GM23338 (cell line): Measurements from ENCODE around the gene PARD6A. TPM values are rescaled to one million over a fixed set of nuclear protein-coding genes. Genes with fewer than 3 reads are reported as not detected.

Source experiments
- ATAC-seq: fragments of 200-7000 bp; cut with Tn5 transposase; 3 replicates; pipeline ENCODE4 v1.9.1; 2020
- DNase-seq: peaks from one replicate; pipeline ENCODE4 v3.0.0-alpha.2; 2015; ENCODE audit warnings: low spot score
- H2AFZ ChIP-seq: fragments of 200-600 bp; sonication (generic); 2 replicates; pipeline ENCODE4 v1.8.0; 2016; ENCODE audit warnings: antibody characterized with exemption, mild to moderate bottlenecking, moderate library complexity
- H3F3A ChIP-seq: fragments of 200-600 bp; sonication (generic); replicated peaks from 2 replicates; pipeline ENCODE4 v1.8.0; 2017; ENCODE audit warnings: antibody characterized with exemption, mixed run types, low read depth
- H3K27ac ChIP-seq: fragments of 200-600 bp; sonication (generic); 2 replicates; pipeline ENCODE4 v1.6.1; 2016; ENCODE audit warnings: low read depth
- H3K27me3 ChIP-seq: fragments of 200-600 bp; sonication (generic); 2 replicates; pipeline ENCODE4 v1.8.0; 2016; ENCODE audit warnings: mild to moderate bottlenecking, mixed run types, moderate library complexity; ENCODE audit not compliant: insufficient read depth
- H3K36me3 ChIP-seq: fragments of 200-600 bp; sonication (generic); 2 replicates; pipeline ENCODE4 v1.8.0; 2016; ENCODE audit warnings: mild to moderate bottlenecking; ENCODE audit not compliant: insufficient read depth
- H3K4me1 ChIP-seq: fragments of 200-600 bp; sonication (generic); 2 replicates; pipeline ENCODE4 v1.8.0; 2016; ENCODE audit warnings: mild to moderate bottlenecking, moderate library complexity; ENCODE audit not compliant: insufficient read depth
- H3K4me2 ChIP-seq: fragments of 200-600 bp; sonication (generic); 2 replicates; pipeline ENCODE4 v1.7.1; 2017; ENCODE audit warnings: mixed run types
- H3K4me3 ChIP-seq: fragments of 200-600 bp; sonication (generic); 2 replicates; pipeline ENCODE4 v1.6.1; 2016; ENCODE audit warnings: mixed run types
- H3K79me2 ChIP-seq: fragments of 200-600 bp; sonication (generic); replicated peaks from 2 replicates; pipeline ENCODE4 v1.8.0; 2017; ENCODE audit warnings: mild to moderate bottlenecking; ENCODE audit not compliant: insufficient read depth
- H3K9me2 ChIP-seq: fragments of 200-600 bp; sonication (generic); 2 replicates; pipeline ENCODE4 v1.8.0; 2017; ENCODE audit not compliant: insufficient read depth
- H4K20me1 ChIP-seq: fragments of 200-600 bp; sonication (generic); replicated peaks from 2 replicates; pipeline ENCODE4 v1.8.0; 2017; ENCODE audit warnings: mild to moderate bottlenecking; ENCODE audit not compliant: insufficient read depth
- H3K27ac Mint-ChIP-seq: 2 replicates; pipeline ENCODE4 v1.8.0; 2020; ENCODE audit warnings: inconsistent platforms, mild to moderate bottlenecking, moderate library complexity, mixed read lengths
- H3K27me3 Mint-ChIP-seq: 3 replicates; pipeline ENCODE4 v1.8.0; 2022; ENCODE audit warnings: low read depth, mild to moderate bottlenecking, moderate library complexity, mixed read lengths, inconsistent platforms; ENCODE audit not compliant: insufficient read depth, poor library complexity
- H3K36me3 Mint-ChIP-seq: 3 replicates; pipeline ENCODE4 v1.8.0; 2021; ENCODE audit warnings: low read depth, mild to moderate bottlenecking, inconsistent platforms, moderate library complexity, mixed read lengths
- H3K4me1 Mint-ChIP-seq: 3 replicates; pipeline ENCODE4 v1.8.0; 2020; ENCODE audit warnings: mild to moderate bottlenecking, inconsistent platforms, mixed read lengths
- H3K4me3 Mint-ChIP-seq: 3 replicates; pipeline ENCODE4 v1.8.0; 2021; ENCODE audit warnings: moderate library complexity, mild to moderate bottlenecking, inconsistent platforms, mixed read lengths
- H3K9me3 Mint-ChIP-seq: 3 replicates; pipeline ENCODE4 v1.8.0; 2020; ENCODE audit warnings: moderate library complexity, mild to moderate bottlenecking, inconsistent platforms, mixed read lengths
- CREB1 ChIP-seq: fragments of 250-450 bp; sonication (Bioruptor Pico); IDR thresholded peaks from 2 replicates; pipeline ENCODE4 v1.5.0; 2020; ENCODE audit warnings: low read depth, mild to moderate bottlenecking, moderate library complexity
- ETS1 ChIP-seq: IDR thresholded peaks from 2 replicates; pipeline ENCODE4 v1.6.1; 2016; ENCODE audit warnings: antibody characterized with exemption
- EZH2 ChIP-seq: fragments of 200-600 bp; sonication (generic); IDR thresholded peaks from one replicate; pipeline ENCODE4 v1.8.0; 2017; ENCODE audit warnings: antibody characterized with exemption, mild to moderate bottlenecking, low read depth; ENCODE audit not compliant: unreplicated experiment
- EZH2phosphoT487 ChIP-seq: fragments of 200-600 bp; sonication (generic); IDR thresholded peaks from one replicate; pipeline ENCODE4 v1.8.1; 2018; ENCODE audit warnings: antibody characterized with exemption; ENCODE audit not compliant: unreplicated experiment
- NANOG ChIP-seq: IDR thresholded peaks from 2 replicates; pipeline ENCODE4 v1.6.1; 2016; ENCODE audit warnings: antibody characterized with exemption, borderline replicate concordance
- POLR2AphosphoS5 ChIP-seq: IDR thresholded peaks from 2 replicates; pipeline ENCODE4 v1.6.1; 2016; ENCODE audit warnings: antibody characterized with exemption, low read depth
- ZNF114 ChIP-seq: fragments of 250-450 bp; sonication (Bioruptor Pico); IDR thresholded peaks from 2 replicates; pipeline ENCODE4 v1.5.0; 2020; ENCODE audit warnings: mild to moderate bottlenecking, moderate library complexity
- ZNF331 ChIP-seq: fragments of 250-450 bp; sonication (Bioruptor Pico); IDR thresholded peaks from 2 replicates; pipeline ENCODE4 v1.5.0; 2020; ENCODE audit warnings: low read depth, mild to moderate bottlenecking, moderate library complexity
- polyA plus RNA-seq: library from polyadenylated mRNA; unstranded; fragments of >200 nt; fragmentation: Nextera tagmentation; extraction: Ambion mirVana; gene quantifications from 2 replicates; pipeline ENCODE4 v1.2.1, GENCODE V29; 2016
- total RNA-seq: library from RNA; depleted of rRNA; stranded (reverse); fragments of >200 nt; shearing (Covaris generic); gene quantifications from 2 replicates; pipeline ENCODE4 v1.2.3, GENCODE V29; 2014

The PARD6A gene
- total and polyA plus RNA-seq, 2 experiments from 2014 or later, result 11.1 to 15.7 TPM

DNA sequence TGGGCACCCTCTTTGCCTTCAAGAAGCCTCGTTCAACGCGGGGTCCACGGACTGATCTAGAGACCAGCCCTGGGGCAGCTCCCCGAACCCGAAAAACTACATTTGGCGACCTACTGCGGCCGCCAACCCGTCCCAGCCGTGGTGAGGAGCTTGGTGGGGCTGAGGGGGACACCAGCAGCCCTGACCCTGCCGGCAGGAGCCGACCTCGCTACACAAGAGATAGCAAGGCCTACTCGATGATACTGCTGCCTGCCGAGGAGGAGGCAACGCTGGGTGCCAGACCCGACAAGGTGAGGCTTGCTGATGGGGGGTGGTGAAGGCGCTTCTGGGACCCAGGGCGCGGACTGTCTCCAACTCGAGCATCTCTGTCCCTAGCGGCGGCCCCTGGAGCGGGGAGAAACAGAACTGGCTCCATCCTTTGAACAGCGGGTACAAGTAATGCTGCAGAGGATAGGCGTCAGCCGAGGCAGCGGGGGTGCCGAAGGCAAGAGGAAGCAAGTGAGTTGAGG lies 6.3 kb upstream of the PARD6A start:
- Mint-ChIP-seq H3K27ac (no peak overlapping the region), H3K27me3 (peaks cover 58% of the 10 kb centered on the region), H3K9me3 (no peaks in the 10 kb centered on the region), H3K36me3 (peaks cover 9% of the 10 kb centered on the region; the same call in 1 of the 3 replicates), H3K4me3 (no peak overlapping the region; the same call in 2 of the 3 replicates), H3K4me1 (peaks cover 14% of the 10 kb centered on the region)
- Histone ChIP-seq H3K9me2 (no peaks in the 10 kb centered on the region), H2AFZ (no peak overlapping the region), H3K4me1 (no peaks in the 10 kb centered on the region; the same call in 1 of the 2 replicates), H3K4me3 (no peak overlapping the region), H3K27me3 (peaks cover 44% of the 10 kb centered on the region), H3K79me2 (no peaks in the 10 kb centered on the region), H3K27ac (no peak overlapping the region), H3K4me2 (no peak overlapping the region), H4K20me1 (no peaks in the 10 kb centered on the region; the same call in 1 of the 2 replicates), H3F3A (0 out of 2 replicates have a peak, but pooled peaks cover 5% of the 10 kb centered on the region), H3K36me3 (no peaks in the 10 kb centered on the region)
- ATAC-seq (no peak), DNase-seq (peak; percentile 38)
- TF ChIP-seq NANOG, result no peak
- no peak for TF ChIP-seq ZNF331 (CRISPR knock-in tag)
- TF ChIP-seq EZH2phosphoT487, result no peak
- no peak for TF ChIP-seq ETS1

DNA sequence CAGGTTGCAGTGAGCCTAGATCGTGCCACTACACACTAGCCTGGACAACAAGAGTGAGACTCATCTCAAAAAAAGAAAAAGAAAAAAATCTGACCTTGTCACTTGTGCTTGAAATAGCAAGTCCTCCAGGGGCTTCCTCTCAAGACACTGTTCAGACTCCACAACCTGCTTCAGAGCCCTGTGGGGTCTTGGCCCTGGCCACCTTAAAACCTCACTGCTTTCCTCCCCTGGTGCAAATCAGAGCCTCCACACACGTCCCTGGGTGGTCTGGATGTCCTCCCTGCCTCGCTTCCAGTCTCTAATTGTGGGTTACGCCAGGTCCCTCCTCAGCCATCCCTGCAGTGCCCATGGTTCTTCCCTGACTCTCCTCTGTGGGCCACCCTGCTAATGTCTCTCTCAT lies 5.4 kb upstream of the PARD6A start:
- no peak overlapping the region for H3K4me2 ChIP-seq
- Mint-ChIP-seq H3K9me3 (no peaks in the 10 kb centered on the region), H3K4me3 (no peak overlapping the region; the same call in 2 of the 3 replicates), H3K27me3 (peaks cover 52% of the 10 kb centered on the region), H3K36me3 (peaks cover 9% of the 10 kb centered on the region; the same call in 1 of the 3 replicates), H3K4me1 (peaks cover 8% of the 10 kb centered on the region), H3K27ac (no peak overlapping the region)
- TF ChIP-seq EZH2 (no peak), CREB1 (CRISPR knock-in tag) (no peak)
- H2AFZ ChIP-seq, result no peak overlapping the region
- no peaks in the 10 kb centered on the region for H3K9me2 ChIP-seq
- H3K36me3 ChIP-seq, result no peaks in the 10 kb centered on the region
- DNase-seq (no peak), ATAC-seq (no peak)
- H4K20me1 ChIP-seq, result no peaks in the 10 kb centered on the region; the same call in 1 of the 2 replicates
- H3K4me1 ChIP-seq, result no peaks in the 10 kb centered on the region; the same call in 1 of the 2 replicates
- H3K4me3 ChIP-seq, result no peak overlapping the region
- no peak overlapping the region for H3K27ac ChIP-seq
- peaks cover 5% of the 10 kb centered on the region; the same call in 1 of the 2 replicates for H3F3A ChIP-seq
- no peaks in the 10 kb centered on the region for H3K79me2 ChIP-seq
- H3K27me3 ChIP-seq, result peaks cover 37% of the 10 kb centered on the region

DNA sequence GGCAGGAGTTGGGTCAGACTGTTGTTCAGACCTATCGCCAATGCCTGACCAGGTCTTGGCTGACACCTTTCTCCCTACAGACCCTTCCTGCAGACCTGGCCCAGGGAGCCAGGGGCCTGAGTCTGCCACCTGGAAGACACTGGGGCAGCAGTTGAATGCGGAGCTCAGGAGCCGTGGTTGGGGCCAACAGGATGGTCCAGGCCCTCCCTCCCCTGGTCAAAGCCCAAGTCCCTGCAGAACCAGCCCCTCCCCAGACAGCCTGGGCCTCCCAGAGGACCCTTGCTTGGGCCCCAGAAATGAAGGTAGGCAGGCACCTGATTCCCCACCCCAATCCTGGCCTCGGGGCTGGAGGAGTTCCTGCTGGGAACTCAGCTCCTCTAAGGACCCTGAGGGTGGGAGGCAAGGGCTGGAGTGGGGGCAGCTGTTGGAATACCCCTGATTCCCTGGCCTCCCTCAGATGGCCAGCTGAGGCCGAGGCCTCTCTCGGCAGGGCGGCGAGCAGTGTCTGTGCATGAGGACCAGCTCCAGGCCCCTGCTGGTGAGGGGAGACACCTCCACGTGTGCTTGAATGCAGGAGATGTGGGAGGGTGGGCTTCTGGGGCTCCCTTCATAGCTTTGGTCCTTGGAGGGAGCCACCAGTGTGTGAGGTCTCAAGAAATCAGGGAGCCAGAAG lies 4.3 kb upstream of the PARD6A start:
- H3K36me3 Mint-ChIP-seq, result peaks cover 8% of the 10 kb centered on the region; the same call in 1 of the 3 replicates
- Histone ChIP-seq H3K79me2 (no peaks in the 10 kb centered on the region), H3K4me1 (peaks cover 3% of the 10 kb centered on the region; the same call in 1 of the 2 replicates), H3K27me3 (peaks cover 26% of the 10 kb centered on the region), H3K4me2 (no peak overlapping the region), H3K9me2 (no peaks in the 10 kb centered on the region), H3K27ac (no peak overlapping the region), H3F3A (peaks cover 10% of the 10 kb centered on the region), H4K20me1 (no peaks in the 10 kb centered on the region; the same call in 1 of the 2 replicates), H2AFZ (no peak overlapping the region), H3K4me3 (no peak overlapping the region), H3K36me3 (no peaks in the 10 kb centered on the region)
- ATAC-seq (no peak), DNase-seq (no peak)
- peaks cover 5% of the 10 kb centered on the region; the same call in 2 of the 3 replicates for H3K4me1 Mint-ChIP-seq
- peaks cover 46% of the 10 kb centered on the region for H3K27me3 Mint-ChIP-seq
- H3K27ac Mint-ChIP-seq, result no peak overlapping the region
- H3K9me3 Mint-ChIP-seq, result no peaks in the 10 kb centered on the region; the same call in 2 of the 3 replicates
- TF ChIP-seq ZNF114 (CRISPR knock-in tag) (no peak), ETS1 (no peak), EZH2phosphoT487 (no peak), EZH2 (no peak), NANOG (no peak), POLR2AphosphoS5 (no peak)
- no peak overlapping the region for H3K4me3 Mint-ChIP-seq
